ENCODE results near the gene ETS1.

Gene ETS1

DNA sequence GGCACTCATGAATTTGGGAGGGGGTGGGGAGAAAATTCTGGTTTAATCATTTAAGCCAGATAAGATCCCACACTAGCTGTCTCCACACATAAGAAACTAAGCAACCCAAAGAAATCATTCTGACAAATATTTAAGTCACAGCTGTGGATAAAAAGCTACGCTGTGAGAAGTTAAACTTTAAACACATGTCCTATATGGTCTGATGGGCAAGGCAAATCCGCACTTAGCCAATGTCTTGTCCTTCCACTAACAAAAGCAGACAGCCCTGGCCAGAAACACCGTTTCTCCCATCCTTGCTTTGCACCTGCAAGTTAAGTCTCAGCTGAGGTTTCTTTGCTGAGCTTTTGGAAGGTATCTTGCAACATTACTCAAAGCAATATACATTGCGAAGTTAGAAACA lies 68.0 kb downstream of the ETS1 start:
- DNase-seq (ENCODE audit: insufficient read length, low spot score) (no peak), FAIRE-seq (no peak)
- TF ChIP-seq, protein P1, sequence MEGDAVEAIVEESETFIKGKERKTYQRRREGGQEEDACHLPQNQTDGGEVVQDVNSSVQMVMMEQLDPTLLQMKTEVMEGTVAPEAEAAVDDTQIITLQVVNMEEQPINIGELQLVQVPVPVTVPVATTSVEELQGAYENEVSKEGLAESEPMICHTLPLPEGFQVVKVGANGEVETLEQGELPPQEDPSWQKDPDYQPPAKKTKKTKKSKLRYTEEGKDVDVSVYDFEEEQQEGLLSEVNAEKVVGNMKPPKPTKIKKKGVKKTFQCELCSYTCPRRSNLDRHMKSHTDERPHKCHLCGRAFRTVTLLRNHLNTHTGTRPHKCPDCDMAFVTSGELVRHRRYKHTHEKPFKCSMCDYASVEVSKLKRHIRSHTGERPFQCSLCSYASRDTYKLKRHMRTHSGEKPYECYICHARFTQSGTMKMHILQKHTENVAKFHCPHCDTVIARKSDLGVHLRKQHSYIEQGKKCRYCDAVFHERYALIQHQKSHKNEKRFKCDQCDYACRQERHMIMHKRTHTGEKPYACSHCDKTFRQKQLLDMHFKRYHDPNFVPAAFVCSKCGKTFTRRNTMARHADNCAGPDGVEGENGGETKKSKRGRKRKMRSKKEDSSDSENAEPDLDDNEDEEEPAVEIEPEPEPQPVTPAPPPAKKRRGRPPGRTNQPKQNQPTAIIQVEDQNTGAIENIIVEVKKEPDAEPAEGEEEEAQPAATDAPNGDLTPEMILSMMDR (IDR thresholded peaks at IDR 0.05; ENCODE audit: insufficient read depth, missing control alignments), result no peak

GRCh38 chr11:128518493-128519207 lies 68.7 kb downstream of the ETS1 start:
- FAIRE-seq, result no peak
- TF ChIP-seq, protein P1 (IDR thresholded peaks at IDR 0.05; ENCODE audit: insufficient read depth, missing control alignments), result no peak
- no peak for DNase-seq (ENCODE audit: insufficient read length, low spot score)

GRCh38 chr11:128517451-128518230 lies 69.7 kb downstream of the ETS1 start:
- DNase-seq (ENCODE audit: insufficient read length, low spot score) (no peak), FAIRE-seq (no peak)
- TF ChIP-seq, protein P1 (IDR thresholded peaks at IDR 0.05; ENCODE audit: insufficient read depth, missing control alignments), result no peak

GRCh38 chr11:128516886-128517285 lies 70.5 kb downstream of the ETS1 start:
- DNase-seq (ENCODE audit: insufficient read length, low spot score), result no peak
- FAIRE-seq, result no peak
- TF ChIP-seq, protein P1 (IDR thresholded peaks at IDR 0.05; ENCODE audit: insufficient read depth, missing control alignments), result no peak

- no peak for FAIRE-seq
- DNase-seq (ENCODE audit: insufficient read length, low spot score), result no peak
- TF ChIP-seq, protein P1 (IDR thresholded peaks at IDR 0.05; ENCODE audit: insufficient read depth, missing control alignments), result no peak
These were observed 71.3 kb downstream of the ETS1 start for GRCh38 chr11:128515826-128516778.

GRCh38 chr11:128515086-128515485 lies 72.3 kb downstream of the ETS1 start:
- DNase-seq (ENCODE audit: insufficient read length, low spot score) (no peak), FAIRE-seq (no peak)
- TF ChIP-seq, protein P1 (IDR thresholded peaks at IDR 0.05; ENCODE audit: insufficient read depth, missing control alignments), result no peak
